GM18861 (cell line): ENCODE measurements around the gene SNRPE.

Experiments used
- ATAC-seq: cut with Tn5 transposase; IDR thresholded peaks from one replicate; pipeline ENCODE4 v1.9.1; 2021; ENCODE audit not compliant: unreplicated experiment

Gene SNRPE

GRCh38 chr1:203878422-203878821 lies 17.0 kb downstream of the SNRPE start:
- no peak for ATAC-seq

GRCh38 chr1:203880606-203881005 lies 19.2 kb downstream of the SNRPE start:
- ATAC-seq = no peak

GRCh38 chr1:203888807-203889251 lies 27.4 kb downstream of the SNRPE start:
- ATAC-seq = no peak

DNA sequence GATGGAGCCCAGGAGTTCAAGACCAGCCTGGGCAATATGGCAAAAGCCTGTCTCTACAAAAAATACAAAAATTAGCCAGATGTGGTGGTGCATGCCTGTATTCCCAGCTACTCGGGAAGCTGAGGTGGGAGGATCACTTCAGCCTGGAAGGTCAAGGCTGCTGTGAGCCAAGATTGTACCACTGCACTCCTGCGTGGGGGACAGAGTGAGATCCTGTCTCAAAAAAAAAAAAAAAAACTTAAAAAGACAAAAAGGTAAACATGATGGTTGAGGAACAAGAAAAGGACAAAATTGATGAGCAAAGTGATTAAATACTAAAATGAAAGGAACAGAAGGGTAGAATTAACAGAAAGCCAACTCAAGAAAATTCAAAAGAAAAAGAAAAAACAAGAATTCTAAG lies 30.6 kb downstream of the SNRPE start:
- no peak for ATAC-seq

DNA sequence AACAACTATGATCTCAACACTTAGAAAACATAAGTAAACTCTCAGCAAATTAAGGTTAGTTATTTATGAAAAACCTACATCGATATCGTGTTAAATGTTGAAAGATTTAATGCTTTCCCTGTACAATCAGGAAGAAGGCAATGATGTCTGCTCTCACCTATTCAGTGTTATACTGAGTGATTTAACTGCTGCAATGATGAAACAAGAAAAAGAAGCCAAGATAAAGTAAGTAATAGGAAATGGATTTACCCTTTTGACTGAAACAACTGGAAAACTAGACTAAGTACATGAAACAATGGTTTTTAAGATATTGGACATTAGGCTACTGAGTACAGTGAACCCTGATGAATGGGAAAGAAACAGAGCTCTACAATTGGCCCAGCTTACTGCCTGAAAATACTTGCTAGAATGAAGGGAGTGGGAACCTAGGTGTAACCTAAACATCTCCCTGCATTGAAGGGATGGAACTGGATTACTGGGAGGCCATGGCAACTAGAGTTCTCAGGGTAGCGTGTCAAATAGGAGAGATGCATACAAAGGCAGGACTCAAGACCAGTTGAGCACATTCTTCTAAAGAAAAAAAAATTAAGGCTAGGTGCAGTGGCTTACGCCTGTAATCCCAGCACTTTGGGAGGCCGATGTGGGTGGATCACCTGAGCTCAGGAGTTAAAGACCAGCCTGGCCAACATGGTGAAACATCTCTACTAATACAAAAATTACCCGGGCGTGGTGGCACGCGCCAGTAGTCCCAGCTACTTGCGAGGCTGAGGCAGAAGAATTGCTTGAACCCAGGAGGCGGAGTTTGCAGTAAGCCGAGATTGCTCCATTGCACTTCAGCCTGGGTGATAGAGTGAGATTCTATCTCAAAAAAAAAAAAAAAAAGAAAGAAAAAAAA lies 37.3 kb downstream of the SNRPE start:
- no peak for ATAC-seq

GRCh38 chr1:203899353-203899716 lies 37.9 kb downstream of the SNRPE start:
- ATAC-seq = no peak

- ATAC-seq = no peak
Measured at GRCh38 chr1:203899869-203900714, 38.7 kb downstream of the SNRPE start.

GRCh38 chr1:203901581-203901980 lies 40.2 kb downstream of the SNRPE start:
- ATAC-seq = no peak

DNA sequence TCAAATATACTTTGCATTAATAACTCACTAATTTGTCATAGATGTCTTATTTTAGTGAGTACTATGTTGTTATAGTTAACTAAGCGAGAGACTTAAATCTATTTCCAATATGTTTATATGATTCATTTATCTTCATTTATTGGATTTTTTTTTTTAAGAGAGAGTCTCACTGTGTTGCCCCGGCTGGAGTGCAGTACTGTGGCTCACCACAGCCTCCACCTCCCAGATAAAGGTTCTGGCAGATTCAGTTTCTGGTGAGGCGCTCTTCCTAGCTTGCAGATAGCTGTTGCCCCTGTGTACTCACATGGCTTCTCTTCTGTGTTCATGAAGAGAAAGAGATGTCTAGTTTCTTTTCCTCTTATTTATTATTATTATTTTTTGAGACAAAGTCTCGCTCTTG lies 43.9 kb downstream of the SNRPE start:
- no peak for ATAC-seq

DNA sequence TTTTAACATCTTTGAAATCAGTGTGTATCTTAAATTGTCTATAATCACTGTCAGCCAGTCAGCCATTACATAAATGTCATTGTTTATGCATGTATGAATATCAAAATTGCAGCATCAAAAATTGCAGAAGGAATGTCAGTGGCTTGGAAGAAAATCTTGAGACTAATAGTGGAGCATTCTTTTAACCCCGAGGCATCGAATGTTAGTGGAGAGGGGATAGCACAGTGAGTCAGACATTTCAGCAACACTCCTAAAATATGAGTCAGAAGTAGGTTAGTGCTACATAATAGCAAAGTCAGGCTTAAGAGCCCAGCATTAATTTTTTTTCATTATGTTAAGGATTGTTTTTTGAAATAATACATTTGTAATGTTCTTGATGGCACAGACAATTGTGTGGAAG lies 45.5 kb downstream of the SNRPE start:
- ATAC-seq = no peak

DNA sequence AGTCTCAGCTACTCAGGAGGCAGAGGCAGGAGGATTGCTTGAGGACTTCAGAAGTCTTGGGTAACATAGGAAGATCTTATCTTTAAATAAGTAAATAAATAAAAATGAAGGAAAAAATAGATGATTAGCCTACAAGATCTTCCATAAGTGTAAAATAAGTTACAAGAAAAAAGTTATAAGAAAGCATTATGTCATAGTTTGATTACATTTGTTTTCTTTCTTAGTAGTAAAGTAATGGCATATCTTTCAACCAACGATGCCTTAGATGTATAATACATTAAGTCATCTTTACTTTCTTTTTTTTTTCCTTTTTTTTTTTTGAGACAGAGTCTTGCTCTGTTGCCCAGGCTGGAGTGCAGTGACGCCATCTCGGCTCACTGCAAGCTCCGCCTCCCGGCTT lies 46.5 kb downstream of the SNRPE start:
- no peak for ATAC-seq

DNA sequence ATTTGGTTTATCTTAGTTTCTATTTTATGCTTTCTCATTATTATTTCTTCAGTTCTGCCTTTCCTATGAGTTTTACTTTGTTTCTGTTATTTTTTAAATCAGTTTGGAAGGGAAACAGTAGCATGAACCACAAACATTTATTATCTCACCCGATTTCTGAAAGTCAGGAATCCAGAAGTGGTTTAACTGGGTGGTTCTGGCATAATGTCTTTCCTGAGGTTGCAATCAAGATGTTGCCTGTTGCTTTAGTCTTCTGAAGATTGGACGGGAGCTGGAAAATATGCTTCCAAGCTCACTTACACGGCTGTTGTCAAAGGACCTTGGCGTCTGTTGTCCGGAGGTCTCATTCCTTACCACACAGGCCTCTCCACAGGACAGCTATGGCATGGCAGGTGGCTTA lies 50.4 kb downstream of the SNRPE start:
- ATAC-seq = no peak

DNA sequence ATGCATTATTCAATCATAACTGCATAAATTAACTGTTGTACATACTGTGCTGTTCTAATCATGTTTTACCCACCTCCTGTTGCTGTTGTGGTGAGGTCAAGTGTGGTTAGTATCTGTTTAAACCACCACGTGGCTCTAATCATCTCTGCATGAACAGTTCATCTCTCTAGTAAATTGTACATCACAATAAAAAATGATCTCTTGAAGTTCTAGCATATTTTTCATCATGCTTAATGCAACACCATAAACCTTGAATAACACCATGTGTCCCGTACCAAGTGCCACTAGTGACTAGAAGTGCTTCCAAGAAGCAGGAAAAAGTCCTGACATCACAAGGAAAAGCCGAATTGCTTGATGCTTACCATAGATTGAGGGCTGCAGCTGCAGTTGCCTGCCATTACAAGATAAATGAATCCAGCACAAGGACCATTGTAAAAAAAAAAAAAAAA lies 51.7 kb downstream of the SNRPE start:
- ATAC-seq = no peak

- no peak for ATAC-seq
Measured at GRCh38 chr1:203914292-203914691, 52.9 kb downstream of the SNRPE start.

DNA sequence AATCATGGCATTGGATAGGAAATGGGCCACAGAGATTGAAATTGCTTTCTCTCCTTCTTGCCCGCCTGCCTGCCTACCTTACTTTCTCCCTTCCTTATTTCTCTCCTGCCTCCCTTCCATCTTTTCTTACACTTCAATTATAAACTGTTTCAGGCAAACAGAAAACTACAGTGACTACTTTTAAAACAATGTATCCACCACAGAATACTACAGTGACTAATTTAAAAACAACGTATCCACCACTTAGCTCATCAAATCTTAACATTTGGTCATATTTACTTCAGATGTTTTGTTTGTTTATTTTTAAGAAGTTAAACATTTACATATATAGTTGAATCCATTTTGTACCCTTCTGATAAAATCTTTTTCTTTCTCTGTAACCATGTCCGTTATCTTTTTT lies 54.4 kb downstream of the SNRPE start:
- no peak for ATAC-seq

DNA sequence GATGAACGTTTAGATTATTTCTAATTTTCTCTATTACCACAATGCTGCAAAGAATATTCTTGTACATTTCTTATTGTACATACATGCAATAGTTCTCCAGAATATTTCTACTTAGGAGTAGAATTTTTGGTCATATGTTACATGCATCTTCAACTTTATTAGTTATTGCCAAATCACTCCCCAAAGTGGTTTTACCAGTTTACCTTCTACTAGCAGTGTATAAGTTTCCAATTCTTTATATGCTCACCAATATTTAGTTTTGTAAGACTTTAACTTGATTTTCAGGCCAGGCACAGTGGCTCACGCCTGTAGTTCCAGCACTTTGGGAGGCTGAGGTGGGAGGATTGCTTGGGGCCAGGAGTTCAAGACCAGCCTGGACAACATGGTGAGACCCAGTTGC lies 55.4 kb downstream of the SNRPE start:
- ATAC-seq = no peak
